ENCODE data around the gene DNAJC18.

DNA sequence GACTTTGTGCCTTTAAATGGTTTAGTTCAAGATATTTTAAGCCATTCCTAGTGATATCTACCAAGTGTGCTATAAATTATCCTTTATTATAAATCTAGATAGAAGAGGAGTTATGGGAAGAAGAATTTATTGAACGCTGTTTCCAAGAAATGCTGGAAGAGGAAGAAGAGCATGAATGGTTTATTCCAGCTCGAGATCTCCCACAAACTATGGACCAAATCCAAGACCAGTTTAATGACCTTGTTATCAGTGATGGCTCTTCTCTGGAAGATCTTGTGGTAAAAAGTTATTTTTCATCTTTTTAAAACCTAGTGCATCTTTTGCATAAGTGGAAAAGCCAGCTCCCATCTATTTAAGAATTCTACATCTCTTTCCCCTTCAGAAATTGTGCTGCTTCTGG, 74.9 kb downstream of the DNAJC18 start:
- TF ChIP-seq, protein P1, sequence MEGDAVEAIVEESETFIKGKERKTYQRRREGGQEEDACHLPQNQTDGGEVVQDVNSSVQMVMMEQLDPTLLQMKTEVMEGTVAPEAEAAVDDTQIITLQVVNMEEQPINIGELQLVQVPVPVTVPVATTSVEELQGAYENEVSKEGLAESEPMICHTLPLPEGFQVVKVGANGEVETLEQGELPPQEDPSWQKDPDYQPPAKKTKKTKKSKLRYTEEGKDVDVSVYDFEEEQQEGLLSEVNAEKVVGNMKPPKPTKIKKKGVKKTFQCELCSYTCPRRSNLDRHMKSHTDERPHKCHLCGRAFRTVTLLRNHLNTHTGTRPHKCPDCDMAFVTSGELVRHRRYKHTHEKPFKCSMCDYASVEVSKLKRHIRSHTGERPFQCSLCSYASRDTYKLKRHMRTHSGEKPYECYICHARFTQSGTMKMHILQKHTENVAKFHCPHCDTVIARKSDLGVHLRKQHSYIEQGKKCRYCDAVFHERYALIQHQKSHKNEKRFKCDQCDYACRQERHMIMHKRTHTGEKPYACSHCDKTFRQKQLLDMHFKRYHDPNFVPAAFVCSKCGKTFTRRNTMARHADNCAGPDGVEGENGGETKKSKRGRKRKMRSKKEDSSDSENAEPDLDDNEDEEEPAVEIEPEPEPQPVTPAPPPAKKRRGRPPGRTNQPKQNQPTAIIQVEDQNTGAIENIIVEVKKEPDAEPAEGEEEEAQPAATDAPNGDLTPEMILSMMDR (IDR thresholded peaks at IDR 0.05): no peak
- TF ChIP-seq POLR2A (IDR thresholded peaks at IDR 0.05): no peak
- no peak for TF ChIP-seq POLR2AphosphoS5 (IDR thresholded peaks at IDR 0.05)

All from breast epithelium (tissue), 3 donors.